Measurements from ENCODE around the gene TICAM1.
A peak's percentile ranks its signal among the peaks of the same experiment; 100 is the strongest.
"Not testable (repeated sequence)": the region's sequence is repeated elsewhere in the genome, so short reads cannot be mapped to it uniquely, and the experiment has no call there.

Gene TICAM1

GRCh38 chr19:4803736-4804695, 27.5 kb downstream of the TICAM1 start:
- peak; percentile 77 for DNase-seq (ENCODE audit: low read depth)

- DNase-seq (ENCODE audit: low read depth): no peak
These were observed 28.8 kb downstream of the TICAM1 start for GRCh38 chr19:4802711-4803110.

- no peak for DNase-seq (ENCODE audit: low read depth)
These were observed 30.4 kb downstream of the TICAM1 start for GRCh38 chr19:4801085-4801619.

GRCh38 chr19:4800591-4801081, 30.9 kb downstream of the TICAM1 start:
- DNase-seq (ENCODE audit: low read depth): no peak

GRCh38 chr19:4795400-4795799, 36.1 kb downstream of the TICAM1 start:
- peak; percentile 56 for DNase-seq (ENCODE audit: low read depth)

GRCh38 chr19:4794971-4795370, 36.5 kb downstream of the TICAM1 start:
- DNase-seq (ENCODE audit: low read depth): no peak

GRCh38 chr19:4793278-4793677, 38.2 kb downstream of the TICAM1 start:
- DNase-seq (ENCODE audit: low read depth): not testable (repeated sequence)

GRCh38 chr19:4792866-4793195, 38.7 kb downstream of the TICAM1 start:
- not testable (repeated sequence) for DNase-seq (ENCODE audit: low read depth)

GRCh38 chr19:4792019-4792865, 39.3 kb downstream of the TICAM1 start:
- DNase-seq (ENCODE audit: low read depth): not testable (repeated sequence)

- DNase-seq (ENCODE audit: low read depth): peak; percentile 100
These were observed 40.1 kb downstream of the TICAM1 start, which contains the start of gene FEM1A for GRCh38 chr19:4791183-4792018. TSS of gene FEM1A (plus strand) at chr19:4791734. CDS start at chr19:4791855, 121 bp downstream.

- DNase-seq (ENCODE audit: low read depth): not testable (repeated sequence)
These were observed 45.0 kb downstream of the TICAM1 start for GRCh38 chr19:4786412-4787016.

GRCh38 chr19:4781801-4782200, 49.7 kb downstream of the TICAM1 start:
- DNase-seq (ENCODE audit: low read depth): no peak

GRCh38 chr19:4780860-4781259, 50.7 kb downstream of the TICAM1 start:
- DNase-seq (ENCODE audit: low read depth): no peak

GRCh38 chr19:4778124-4778523, 53.4 kb downstream of the TICAM1 start:
- DNase-seq (ENCODE audit: low read depth): not testable (repeated sequence)

GRCh38 chr19:4776436-4777211, 54.9 kb downstream of the TICAM1 start:
- no peak for DNase-seq (ENCODE audit: low read depth)

GRCh38 chr19:4775627-4776152, 55.8 kb downstream of the TICAM1 start:
- DNase-seq (ENCODE audit: low read depth): no peak

GRCh38 chr19:4774136-4774535, 57.4 kb downstream of the TICAM1 start:
- DNase-seq (ENCODE audit: low read depth): no peak

- no peak for DNase-seq (ENCODE audit: low read depth)
These were observed 58.4 kb downstream of the TICAM1 start for GRCh38 chr19:4773047-4773640.

- DNase-seq (ENCODE audit: low read depth): no peak
These were observed 58.9 kb downstream of the TICAM1 start for GRCh38 chr19:4772566-4772965.
